NCI-H2227 treated with DMSO at 0.1 percent for 48 hours (cell line): Measurements from ENCODE around the gene GTF2A1.
"Not testable (repeated sequence)": the region's sequence is repeated elsewhere in the genome, so short reads cannot be mapped to it uniquely, and the experiment has no call there.

ENCODE experiments used
- DNase-seq: peaks from one replicate; lab custom pipeline; 2025; lab: John Stamatoyannopoulos, UW

The GTF2A1 gene

DNA sequence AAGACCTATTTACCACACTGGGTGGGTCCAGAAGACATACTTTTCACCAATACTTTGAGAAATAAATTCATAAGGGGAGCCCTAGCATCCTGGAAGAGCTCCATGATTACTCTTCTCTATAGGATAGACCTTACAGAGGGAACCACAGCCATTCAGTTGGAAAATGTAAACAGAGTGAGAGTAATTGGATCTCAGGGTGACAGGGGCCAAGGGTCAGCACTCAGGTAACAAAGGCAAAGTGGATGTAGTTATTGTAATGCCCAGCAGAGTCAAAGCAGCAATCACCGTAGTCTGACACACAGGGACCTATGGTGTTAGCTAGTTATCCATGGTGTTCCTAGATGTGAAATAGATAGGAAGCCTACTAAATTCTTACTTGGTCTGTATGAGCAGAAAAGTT is 10.8 kb upstream of the GTF2A1 start:
- DNase-seq = no peak

DNA sequence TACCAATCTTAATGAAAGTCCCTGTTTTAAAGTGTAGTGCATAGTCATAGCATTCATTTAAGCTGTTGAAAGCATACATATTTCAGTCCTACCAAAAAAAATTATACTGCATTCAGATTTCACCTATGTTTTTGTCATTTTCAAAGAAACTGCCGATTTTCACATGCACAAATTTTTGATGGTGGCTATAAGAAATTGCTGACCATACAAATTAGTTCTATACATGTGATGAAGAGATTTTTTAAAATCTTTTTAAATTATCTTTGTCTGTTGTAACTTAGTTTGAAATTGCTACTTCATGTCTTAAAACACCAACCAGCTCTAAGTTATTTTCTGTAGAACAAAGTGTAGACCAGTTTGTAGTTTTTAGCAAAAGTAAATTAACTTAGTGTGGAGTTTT is 3.5 kb upstream of the GTF2A1 start:
- DNase-seq = no peak

DNA sequence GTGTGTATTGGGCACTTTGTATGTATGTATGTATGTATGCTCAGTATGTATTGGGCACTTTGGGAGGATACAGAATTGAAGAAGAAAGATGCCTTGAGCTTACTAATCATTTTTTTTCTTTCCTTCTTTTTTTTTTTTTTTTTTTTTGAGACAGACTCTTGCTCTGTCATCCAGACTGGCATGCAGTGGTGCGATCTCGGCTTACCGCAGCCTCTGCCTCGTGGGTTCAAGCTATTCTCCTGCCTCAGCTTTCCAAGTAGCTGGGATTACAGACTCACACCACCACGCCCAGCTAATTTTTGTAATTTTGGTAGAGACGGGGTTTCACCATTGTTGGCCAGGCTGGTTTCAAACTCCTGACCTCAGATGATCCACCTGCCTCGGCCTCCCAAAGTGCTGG is 3.0 kb upstream of the GTF2A1 start:
- DNase-seq = not testable (repeated sequence)

DNA sequence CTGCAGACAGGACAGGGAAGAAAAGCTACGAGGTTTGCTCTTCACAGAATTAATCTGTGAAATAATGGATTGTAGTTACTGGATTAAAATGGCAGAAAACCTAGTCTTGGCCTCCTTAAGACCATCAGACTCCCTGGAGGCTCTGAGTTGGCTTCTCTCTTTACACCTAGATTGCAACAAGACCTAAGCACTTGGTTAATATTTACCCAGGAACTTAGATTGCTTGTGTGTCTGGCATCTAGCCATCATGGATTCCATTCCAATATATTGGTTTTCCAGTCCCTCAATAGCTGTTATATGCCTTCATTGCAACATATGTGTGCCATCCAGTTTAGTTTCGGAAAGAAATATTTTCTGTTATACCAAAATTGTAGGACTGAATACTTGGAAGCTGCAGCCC is 1.9 kb upstream of the GTF2A1 start:
- no peak for DNase-seq

DNA sequence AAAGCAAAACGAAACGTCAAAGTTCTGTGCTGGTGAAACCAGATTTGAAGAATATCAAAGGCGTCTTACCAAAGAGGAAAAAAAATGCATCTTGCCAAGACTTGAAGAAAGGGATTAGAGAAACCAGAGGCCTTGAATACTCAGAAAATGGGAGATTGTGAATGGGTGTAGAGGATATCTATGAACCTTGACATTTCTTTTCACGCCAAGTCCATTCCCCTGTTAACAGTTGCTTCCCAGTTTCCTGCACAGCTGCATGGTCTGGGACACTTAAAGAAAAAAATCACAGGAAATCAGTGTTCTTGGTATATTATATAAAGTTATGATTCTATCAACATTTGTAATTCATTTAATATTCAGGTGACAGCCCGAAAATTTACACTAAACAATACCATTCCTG is 1.4 kb upstream of the GTF2A1 start:
- DNase-seq = no peak

DNA sequence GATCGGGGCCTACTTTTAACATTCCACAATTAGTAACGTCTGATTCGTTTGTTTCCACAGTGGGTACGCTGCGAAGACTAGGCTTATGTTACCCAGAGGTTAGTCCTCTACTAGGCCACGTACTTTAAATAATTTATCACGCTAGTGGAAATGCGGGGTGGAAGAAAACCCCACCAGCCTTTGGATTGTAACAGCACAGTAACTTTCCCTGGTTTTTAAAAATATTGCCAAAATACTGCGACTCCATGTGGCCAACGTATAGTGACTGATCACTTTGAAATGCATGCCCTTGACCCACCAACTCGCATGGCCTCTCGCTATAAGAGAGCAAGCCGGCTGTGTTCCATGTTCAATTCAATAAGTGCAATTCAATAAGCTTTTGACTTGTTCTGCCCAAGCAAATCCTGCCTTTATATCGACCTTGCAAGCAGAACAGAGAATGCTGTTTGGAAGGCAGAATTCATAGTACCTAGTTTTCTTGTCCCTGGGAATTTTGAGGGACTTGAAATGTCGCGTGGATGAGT is 882 bp upstream of the GTF2A1 start:
- peak; percentile 65 for DNase-seq

DNA sequence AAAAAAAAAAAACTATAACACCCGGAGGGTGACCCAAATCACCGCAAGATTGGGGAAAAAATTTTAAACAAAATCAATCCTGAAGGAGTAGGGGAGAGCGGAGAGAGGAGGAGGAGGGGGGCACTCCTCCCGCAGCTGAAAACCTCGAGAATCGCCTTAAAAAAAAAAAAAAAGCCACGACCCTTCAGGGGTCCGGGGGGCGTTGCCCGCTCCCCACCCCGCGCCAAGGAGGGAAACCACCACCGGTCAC is 254 bp downstream of the GTF2A1 start:
- DNase-seq = no peak

DNA sequence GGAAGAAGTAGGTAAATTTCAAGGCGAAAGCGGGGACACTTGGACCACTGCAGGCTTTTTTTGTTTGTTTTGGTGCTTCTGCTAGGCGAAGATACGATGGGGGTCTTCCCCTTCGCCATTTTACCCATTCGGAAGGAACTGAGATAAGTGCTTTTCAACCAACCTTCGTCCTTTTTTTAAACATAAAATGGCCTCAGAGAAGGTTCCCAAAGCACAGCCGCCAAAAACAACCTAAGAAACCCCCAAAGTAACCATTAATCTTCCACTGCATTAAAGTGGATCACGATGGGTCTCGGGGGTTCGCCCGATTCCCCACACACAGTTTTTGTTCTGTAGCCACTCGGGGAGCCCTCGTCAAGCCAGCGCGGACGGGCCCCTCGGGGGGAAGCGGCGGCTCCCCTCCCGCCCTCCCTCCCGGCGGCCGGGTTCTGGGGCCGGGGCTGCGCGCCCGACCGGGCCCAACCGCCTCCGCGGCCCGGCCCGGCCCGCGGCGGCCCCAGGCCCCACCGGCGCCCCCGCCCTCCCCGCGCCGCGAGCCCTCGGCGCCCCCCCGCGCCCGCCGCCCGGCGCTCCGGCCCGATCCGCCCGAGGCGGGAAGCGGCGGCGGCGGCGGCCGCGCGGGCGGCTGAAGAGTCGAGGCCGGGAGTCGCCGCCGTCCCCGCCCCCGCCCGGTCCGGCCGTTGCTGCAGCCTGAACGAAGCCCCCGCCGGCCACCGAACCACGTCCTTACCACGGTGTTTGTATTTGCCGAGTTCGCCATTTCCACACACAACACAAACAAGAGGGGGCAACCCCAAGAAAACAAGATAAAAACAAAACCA is 790 bp downstream of the GTF2A1 start:
- DNase-seq = peak; percentile 53

DNA sequence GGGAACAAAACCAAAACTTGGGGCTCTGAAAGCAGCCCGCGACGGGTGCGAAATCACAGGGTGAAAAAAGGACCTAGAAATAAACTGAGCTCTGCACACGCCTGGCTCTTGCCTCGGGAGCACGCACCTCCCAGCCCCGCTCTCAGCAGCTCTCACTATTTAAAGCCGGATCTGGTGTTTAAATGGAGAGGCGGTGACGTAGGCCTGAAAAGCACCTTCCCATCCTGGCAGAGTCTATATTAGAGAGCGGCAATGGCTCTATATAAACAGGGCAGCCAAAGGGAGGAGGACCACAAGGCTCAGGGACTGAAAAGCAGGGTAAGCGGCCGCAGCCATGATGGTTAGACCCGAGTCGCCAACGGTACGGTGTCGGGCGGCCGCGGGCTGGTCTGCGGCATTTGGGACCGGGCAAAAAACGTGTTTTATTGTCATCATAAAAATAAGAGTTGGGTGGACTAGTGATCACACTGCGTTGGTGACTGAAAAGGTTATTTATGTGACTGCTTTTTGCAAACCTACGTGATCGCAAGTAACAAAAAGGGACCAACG is 1.5 kb downstream of the GTF2A1 start:
- DNase-seq = peak; percentile 97

DNA sequence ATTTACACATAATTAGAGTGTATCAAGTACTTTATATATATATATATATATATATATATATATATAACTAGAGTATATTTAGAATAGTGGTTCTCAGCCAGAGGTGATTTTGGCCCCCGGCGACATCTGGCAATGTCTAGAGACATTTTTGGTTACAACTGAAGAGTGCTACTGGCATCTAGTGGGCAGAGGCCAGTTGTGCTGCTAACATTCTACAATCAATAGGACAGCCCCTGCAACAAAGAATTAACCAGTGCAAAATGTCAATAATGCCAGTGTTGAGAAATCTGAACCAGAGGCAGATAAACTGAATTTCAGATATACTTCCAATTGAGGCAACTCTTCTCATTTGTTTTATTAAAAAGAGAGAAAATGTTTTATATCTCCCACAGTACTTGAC is 8.9 kb downstream of the GTF2A1 start:
- DNase-seq = no peak

DNA sequence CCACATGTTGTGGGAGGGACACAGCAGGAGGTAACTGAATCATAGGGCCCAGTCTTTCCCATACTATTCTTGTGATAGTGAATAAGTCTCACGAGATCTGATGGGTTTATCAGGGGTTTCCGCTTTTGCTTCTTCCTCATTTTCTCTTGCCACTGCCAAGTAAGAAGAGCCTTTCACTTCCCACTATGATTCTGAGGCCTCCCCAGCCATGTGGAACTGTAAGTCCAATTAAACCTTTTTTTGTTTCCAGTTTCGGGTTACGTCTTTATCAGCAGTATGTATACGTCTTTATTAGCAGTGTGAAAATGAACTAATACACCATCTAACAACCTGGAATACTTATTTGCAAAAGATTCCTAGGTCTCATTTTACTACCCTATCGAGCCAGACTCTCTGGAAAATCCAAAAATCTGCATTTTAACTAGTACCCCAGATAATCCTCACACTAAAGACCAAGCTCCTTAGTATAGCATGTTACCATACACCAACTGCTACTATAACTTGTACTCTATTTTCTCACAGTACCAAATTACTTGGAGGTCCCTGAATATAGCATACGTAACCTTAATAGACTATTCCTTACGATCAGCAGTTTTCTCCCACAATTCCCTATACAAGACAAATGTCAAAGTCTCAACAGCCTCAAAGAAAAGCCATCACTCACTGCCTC is 11.5 kb downstream of the GTF2A1 start:
- no peak for DNase-seq

DNA sequence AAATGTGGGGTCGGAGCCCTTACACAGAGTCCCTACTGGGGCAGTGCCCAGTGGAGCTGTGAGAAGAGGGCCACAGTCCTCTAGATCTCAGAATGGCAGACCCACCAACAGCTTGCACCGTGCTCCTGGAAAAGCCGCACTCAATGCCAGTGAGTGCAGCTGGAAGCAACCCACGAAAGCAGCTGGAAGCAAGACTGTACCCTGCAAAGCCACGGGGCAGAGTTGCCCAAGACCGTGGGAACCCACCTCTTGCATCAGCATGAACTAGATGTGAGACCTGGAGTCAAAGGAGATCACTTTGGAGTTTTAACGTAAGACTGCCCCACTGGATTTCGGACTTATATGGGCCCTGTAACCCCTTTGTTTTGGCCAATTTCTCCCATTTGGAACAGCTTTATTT is 12.3 kb downstream of the GTF2A1 start:
- DNase-seq = no peak

DNA sequence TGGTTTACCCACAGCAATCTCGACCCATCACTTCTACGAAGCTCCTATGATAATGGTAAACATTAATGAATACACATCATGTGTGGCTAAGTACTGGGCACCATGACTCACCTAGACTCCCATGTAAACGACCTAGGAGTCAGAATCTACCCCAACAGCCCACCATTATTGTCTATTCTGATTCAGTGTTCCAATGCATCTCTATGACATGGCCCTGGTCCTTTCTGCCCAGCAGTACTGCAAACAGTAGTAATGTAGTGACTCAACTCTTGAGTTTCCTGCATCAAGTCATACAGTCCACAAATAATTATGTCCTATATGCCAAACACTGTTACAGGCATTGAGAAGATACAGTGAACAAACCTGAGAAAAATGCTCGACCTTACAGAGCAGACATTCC is 14.6 kb downstream of the GTF2A1 start:
- no peak for DNase-seq

DNA sequence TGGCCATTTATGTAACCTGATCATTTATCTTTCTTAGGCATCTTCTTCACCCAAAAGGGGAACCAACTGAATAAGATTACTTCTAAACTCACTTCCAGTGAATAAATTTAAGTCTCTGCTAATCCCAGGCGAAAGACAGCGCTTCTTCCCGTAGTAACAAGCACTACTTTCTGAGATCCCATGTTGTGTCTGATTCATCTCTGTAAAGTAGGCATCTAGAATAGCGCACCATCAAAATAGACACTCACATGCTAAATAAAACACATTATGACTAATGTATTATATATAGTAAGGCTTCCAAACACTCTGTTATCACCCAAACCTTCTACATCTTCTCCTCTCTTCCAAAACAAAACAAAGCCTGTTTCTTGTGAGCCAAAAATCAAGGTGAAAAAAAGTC is 15.1 kb downstream of the GTF2A1 start:
- no peak for DNase-seq

DNA sequence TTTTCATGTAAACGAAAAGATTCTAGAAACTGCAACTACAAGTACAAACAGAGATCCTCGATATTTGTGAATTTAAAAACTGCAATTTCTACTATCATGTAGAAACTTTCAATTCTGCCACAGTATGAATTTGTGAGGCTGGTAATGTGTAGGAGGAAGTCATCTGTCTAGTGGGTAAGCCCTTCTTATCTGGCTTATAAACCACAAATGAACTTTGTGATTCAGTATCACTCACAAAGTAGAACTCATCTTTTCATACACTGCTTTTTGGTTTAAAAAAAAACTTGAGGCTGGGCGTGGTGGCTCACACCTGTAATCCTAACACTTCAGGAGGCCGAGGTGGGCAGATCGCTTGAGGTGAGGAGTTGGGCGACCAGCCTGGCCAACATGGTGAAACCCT is 20.7 kb downstream of the GTF2A1 start:
- no peak for DNase-seq

DNA sequence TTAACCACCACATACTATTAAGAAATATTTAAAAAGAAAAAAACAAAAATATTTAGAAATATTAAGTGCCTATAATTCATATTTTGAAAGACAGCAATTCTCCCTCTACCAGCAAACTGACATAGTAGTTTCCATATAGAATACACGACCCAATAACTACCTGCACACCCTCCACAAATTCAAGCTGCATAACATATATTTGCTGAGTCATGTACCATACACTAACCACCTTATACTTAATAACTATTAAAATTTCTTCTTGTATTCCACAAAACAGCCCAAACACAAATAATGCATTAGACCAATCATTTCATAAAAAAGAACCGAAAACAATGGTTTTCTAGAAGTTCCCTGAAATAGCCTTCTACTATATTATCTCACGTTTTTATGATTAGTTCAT is 21.7 kb downstream of the GTF2A1 start:
- DNase-seq = no peak

DNA sequence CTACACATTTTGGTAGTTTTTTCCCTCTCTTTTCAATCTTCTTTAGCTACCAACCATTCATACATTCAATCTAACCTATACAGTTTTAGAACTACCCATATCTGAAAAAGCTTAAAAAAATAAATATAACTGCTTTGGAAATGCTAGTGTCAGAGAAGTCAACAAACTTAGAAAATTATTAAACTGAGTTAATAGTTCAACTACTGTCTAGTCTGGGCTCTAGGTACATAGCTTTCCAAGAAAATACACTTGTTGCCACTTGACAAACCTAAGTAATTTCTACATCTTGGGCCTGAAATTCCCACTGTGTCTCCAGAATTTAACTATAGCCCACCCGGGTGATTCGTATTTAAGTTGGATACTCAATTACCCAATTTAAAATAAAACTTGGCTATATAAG is 22.1 kb downstream of the GTF2A1 start:
- DNase-seq = no peak

DNA sequence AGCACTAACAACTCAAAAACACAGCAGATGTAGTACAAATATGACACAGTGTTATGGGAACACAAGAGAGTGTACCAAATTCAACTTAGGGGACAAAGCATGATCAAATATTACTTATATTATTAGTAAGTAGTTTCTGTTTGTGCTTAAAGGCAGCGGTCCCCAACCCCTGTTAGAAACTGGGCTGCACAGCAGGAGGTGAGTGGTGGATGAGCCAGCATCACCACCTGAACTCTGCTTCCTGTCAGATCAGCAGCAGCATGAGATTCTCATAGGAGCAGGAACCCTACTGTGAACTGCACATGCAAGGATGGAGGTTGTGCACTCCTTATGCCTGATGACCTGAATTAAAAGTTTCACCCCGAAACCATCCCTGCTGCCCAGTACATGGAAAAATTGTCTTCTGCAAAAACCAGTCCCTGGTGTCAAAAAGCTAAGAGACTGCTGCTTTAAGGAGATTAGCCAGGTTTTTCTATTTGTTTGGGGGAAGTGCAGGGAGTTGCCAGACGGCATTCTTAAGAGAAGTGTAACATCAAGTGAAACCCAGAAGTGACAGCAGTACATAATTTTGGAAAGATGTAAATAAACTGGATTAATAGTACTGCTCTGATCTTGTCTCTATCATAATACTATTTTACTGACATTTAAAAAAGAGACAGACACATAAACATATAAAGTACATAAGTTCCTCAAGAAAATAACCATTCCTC is 26.7 kb downstream of the GTF2A1 start:
- DNase-seq = no peak

DNA sequence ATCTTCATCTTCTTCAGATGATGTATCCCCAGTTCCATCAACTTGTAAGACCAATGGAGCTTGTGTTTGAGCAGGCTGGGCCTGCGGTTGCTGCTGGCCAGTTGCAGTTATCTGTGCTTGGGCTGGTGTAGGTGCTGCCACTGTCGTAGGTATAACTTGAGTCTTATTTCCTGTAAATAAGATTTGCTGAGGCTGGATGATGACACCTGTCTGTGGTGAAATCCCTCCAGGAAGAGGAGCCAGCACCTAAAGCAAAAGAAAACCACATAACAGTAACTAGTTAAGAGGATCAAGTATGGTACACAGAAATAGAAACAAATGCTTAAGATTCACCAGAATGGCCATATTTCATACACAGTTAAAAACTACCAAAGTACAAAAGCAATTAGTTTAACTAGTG is 28.2 kb downstream of the GTF2A1 start:
- no peak for DNase-seq

DNA sequence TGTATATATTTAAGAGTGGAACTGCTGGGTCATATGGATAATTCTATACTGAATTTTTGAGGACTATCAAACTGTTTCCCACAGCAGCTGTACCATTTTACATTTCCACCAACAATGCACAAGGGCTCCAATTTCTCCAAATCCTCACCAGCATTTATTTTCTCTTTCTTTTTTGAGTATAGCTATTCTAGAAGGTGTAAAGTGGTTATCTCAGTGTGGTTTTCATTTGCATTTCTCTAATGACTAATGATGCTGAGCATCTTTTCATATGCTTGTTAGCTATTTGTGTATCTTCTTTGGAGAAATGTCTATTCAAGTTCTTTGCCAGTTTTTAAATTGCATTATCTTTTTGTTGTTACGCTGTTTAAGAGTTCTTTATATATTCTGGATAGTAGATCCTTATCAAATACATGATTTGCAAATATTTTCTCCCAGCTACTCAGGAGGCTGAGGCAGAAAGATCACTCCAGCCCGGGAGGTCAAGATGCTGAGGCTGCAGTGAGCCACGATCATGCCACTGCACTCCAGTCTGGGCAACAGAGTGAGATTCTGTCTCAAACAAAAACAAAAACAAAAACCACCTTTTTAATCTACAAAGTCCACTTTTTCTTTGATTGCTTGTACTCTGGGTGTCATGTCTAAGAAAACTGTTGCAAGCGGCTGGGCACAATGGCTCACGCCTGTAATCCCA is 32.8 kb downstream of the GTF2A1 start:
- no peak for DNase-seq

DNA sequence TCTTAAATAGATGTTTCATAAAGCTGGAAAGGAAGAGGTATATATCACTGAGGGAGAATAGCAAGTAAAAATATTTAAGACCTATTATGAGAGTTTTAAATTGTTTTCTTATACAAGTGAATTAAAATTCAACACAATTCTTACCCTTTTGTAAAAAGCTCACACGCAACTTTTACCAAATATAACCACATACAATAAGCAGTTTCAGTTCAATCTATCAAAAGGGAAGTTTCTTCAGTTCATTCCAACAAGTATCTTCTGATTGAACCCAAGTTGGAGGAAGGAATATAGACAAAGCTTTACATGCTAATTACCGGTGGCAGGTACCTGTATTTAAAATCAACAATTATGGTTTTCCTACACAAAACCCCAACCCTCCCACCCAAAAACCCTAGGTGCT is 41.1 kb downstream of the GTF2A1 start:
- DNase-seq = no peak

DNA sequence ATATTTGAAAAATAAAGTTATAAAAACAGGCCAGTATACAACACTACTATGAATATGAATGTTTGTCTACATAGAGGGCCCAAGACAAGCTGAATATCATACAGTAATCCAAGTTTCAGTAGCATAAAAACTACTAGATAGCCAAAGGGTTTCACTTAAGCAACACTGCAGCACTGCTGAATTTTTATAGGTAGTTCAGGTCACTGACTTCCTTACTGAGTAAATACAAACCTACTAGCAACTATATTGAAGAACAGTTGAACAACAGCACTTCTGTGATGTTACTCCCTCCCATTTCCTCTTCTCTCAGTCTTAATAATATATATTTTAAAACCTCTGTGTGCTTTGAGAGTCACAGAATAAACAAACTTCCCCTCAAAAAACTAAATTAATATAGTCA is 42.7 kb downstream of the GTF2A1 start:
- no peak for DNase-seq
